ENCODE data around the gene ATP8B1.

The ATP8B1 gene

DNA sequence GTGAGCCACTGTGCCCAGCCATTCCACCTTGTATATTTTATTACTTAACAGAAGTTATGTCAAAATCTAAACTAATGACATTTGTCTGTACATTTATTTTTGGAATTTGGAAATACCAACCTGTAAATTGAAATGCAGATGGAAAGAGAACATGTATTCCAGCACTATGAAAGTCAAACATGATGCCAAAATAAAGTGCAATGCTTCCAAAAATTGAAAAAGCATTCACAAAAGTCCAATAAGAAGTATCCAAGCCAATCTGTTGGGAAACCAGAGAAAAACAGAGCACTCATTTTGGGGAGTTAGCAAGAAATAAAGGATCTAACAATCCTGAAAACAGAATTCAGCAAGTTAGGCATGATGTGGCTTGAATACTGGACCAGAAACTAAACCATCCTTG lies 151.2 kb downstream of the ATP8B1 start:
- no peaks in the 10 kb centered on the region for H3K4me1 ChIP-seq (ENCODE audit: insufficient read depth, low read length, poor library complexity, severe bottlenecking)
- no peak overlapping the region for H3K4me2 ChIP-seq (ENCODE audit: low read depth, low read length, poor library complexity, severe bottlenecking)
- H4K20me1 ChIP-seq (ENCODE audit: insufficient read depth, low read length, poor library complexity, severe bottlenecking) = no peaks in the 10 kb centered on the region
- no peak overlapping the region for H3K4me3 ChIP-seq (ENCODE audit: low read length, poor library complexity, severe bottlenecking)
- no peaks in the 10 kb centered on the region for H3F3A ChIP-seq (ENCODE audit: low read depth)
- no peak overlapping the region for H3K9ac ChIP-seq (ENCODE audit: low read depth, low read length, poor library complexity, severe bottlenecking)
- no peaks in the 10 kb centered on the region for H3K27me3 ChIP-seq (ENCODE audit: insufficient read depth, low read length, poor library complexity, severe bottlenecking)
- peaks cover 8% of the 10 kb centered on the region for H3K9me3 ChIP-seq (ENCODE audit: insufficient read depth, low read depth, low read length)
- no peaks in the 10 kb centered on the region for H3K79me2 ChIP-seq (ENCODE audit: insufficient read depth, low read length)
- no peaks in the 10 kb centered on the region for H3K36me3 ChIP-seq (ENCODE audit: insufficient read depth, low read length)
- no peak overlapping the region for H2AFZ ChIP-seq (ENCODE audit: low read length)
- TF ChIP-seq, protein P1, sequence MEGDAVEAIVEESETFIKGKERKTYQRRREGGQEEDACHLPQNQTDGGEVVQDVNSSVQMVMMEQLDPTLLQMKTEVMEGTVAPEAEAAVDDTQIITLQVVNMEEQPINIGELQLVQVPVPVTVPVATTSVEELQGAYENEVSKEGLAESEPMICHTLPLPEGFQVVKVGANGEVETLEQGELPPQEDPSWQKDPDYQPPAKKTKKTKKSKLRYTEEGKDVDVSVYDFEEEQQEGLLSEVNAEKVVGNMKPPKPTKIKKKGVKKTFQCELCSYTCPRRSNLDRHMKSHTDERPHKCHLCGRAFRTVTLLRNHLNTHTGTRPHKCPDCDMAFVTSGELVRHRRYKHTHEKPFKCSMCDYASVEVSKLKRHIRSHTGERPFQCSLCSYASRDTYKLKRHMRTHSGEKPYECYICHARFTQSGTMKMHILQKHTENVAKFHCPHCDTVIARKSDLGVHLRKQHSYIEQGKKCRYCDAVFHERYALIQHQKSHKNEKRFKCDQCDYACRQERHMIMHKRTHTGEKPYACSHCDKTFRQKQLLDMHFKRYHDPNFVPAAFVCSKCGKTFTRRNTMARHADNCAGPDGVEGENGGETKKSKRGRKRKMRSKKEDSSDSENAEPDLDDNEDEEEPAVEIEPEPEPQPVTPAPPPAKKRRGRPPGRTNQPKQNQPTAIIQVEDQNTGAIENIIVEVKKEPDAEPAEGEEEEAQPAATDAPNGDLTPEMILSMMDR (conservative IDR thresholded peaks at IDR 0.05; ENCODE audit: low read length) = no peak
- TF ChIP-seq EZH2phosphoT487 (IDR thresholded peaks at IDR 0.05; ENCODE audit: borderline replicate concordance) = no peak
- H3K9me2 ChIP-seq (replicated peaks; ENCODE audit: low read depth, low read length) = no peaks in the 10 kb centered on the region

GRCh38 chr18:57649556-57650500 lies 153.3 kb downstream of the ATP8B1 start:
- no peaks in the 10 kb centered on the region for H3F3A ChIP-seq (ENCODE audit: low read depth)
- no peak for TF ChIP-seq EZH2phosphoT487 (IDR thresholded peaks at IDR 0.05; ENCODE audit: borderline replicate concordance)
- TF ChIP-seq, protein P1 (conservative IDR thresholded peaks at IDR 0.05; ENCODE audit: low read length) = no peak
- H4K20me1 ChIP-seq (ENCODE audit: insufficient read depth, low read length, poor library complexity, severe bottlenecking) = no peaks in the 10 kb centered on the region
- H3K27me3 ChIP-seq (ENCODE audit: insufficient read depth, low read length, poor library complexity, severe bottlenecking) = no peaks in the 10 kb centered on the region
- H3K9ac ChIP-seq (ENCODE audit: low read depth, low read length, poor library complexity, severe bottlenecking) = no peak overlapping the region
- no peak overlapping the region for H3K4me2 ChIP-seq (ENCODE audit: low read depth, low read length, poor library complexity, severe bottlenecking)
- no peak overlapping the region for H2AFZ ChIP-seq (ENCODE audit: low read length)
- H3K36me3 ChIP-seq (ENCODE audit: insufficient read depth, low read length) = no peaks in the 10 kb centered on the region
- H3K9me3 ChIP-seq (ENCODE audit: insufficient read depth, low read depth, low read length) = no peaks in the 10 kb centered on the region
- H3K4me3 ChIP-seq (ENCODE audit: low read length, poor library complexity, severe bottlenecking) = no peak overlapping the region
- H3K9me2 ChIP-seq (replicated peaks; ENCODE audit: low read depth, low read length) = no peaks in the 10 kb centered on the region
- no peaks in the 10 kb centered on the region for H3K79me2 ChIP-seq (ENCODE audit: insufficient read depth, low read length)
- H3K4me1 ChIP-seq (ENCODE audit: insufficient read depth, low read length, poor library complexity, severe bottlenecking) = no peaks in the 10 kb centered on the region

GRCh38 chr18:57648414-57648813 lies 154.7 kb downstream of the ATP8B1 start:
- Histone ChIP-seq H3K9me2 (replicated peaks; ENCODE audit: low read depth, low read length) (no peaks in the 10 kb centered on the region), H3K36me3 (ENCODE audit: insufficient read depth, low read length) (no peaks in the 10 kb centered on the region), H3K79me2 (ENCODE audit: insufficient read depth, low read length) (no peaks in the 10 kb centered on the region), H3K9ac (ENCODE audit: low read depth, low read length, poor library complexity, severe bottlenecking) (no peak overlapping the region), H2AFZ (ENCODE audit: low read length) (no peak overlapping the region), H4K20me1 (ENCODE audit: insufficient read depth, low read length, poor library complexity, severe bottlenecking) (no peaks in the 10 kb centered on the region), H3K4me2 (ENCODE audit: low read depth, low read length, poor library complexity, severe bottlenecking) (no peak overlapping the region), H3K4me1 (ENCODE audit: insufficient read depth, low read length, poor library complexity, severe bottlenecking) (no peaks in the 10 kb centered on the region), H3K4me3 (ENCODE audit: low read length, poor library complexity, severe bottlenecking) (no peak overlapping the region), H3K9me3 (ENCODE audit: insufficient read depth, low read depth, low read length) (no peaks in the 10 kb centered on the region), H3F3A (ENCODE audit: low read depth) (no peaks in the 10 kb centered on the region), H3K27me3 (ENCODE audit: insufficient read depth, low read length, poor library complexity, severe bottlenecking) (no peaks in the 10 kb centered on the region)
- TF ChIP-seq, protein P1 (conservative IDR thresholded peaks at IDR 0.05; ENCODE audit: low read length) = no peak
- no peak for TF ChIP-seq EZH2phosphoT487 (IDR thresholded peaks at IDR 0.05; ENCODE audit: borderline replicate concordance)

All from Loucy (cell line).